GM19395 (cell line): ENCODE data around the gene RALGPS1.

Source experiments
- ATAC-seq: cut with Tn5 transposase; IDR thresholded peaks from one replicate; pipeline ENCODE4 v1.9.1; 2021; ENCODE audit warnings: mild to moderate bottlenecking, moderate library complexity; ENCODE audit not compliant: unreplicated experiment

RALGPS1 gene

GRCh38 chr9:127020036-127020801 lies 105.6 kb downstream of the RALGPS1 start:
- no peak for ATAC-seq

- ATAC-seq: no peak
These were observed 106.2 kb downstream of the RALGPS1 start for GRCh38 chr9:127020802-127021078.

- no peak for ATAC-seq
These were observed 107.2 kb downstream of the RALGPS1 start for GRCh38 chr9:127021664-127022363.

- no peak for ATAC-seq
These were observed 108.5 kb downstream of the RALGPS1 start for GRCh38 chr9:127022913-127023660.

GRCh38 chr9:127025042-127025441 lies 110.5 kb downstream of the RALGPS1 start:
- ATAC-seq: no peak

- ATAC-seq: no peak
These were observed 113.1 kb downstream of the RALGPS1 start for GRCh38 chr9:127027694-127028093.

GRCh38 chr9:127029548-127029947 lies 115.0 kb downstream of the RALGPS1 start:
- no peak for ATAC-seq

- ATAC-seq: no peak
These were observed 116.5 kb downstream of the RALGPS1 start for GRCh38 chr9:127030814-127031740.

- ATAC-seq: no peak
These were observed 117.7 kb downstream of the RALGPS1 start for GRCh38 chr9:127032256-127032655.

GRCh38 chr9:127033061-127033460 lies 118.5 kb downstream of the RALGPS1 start:
- no peak for ATAC-seq

- ATAC-seq: no peak
These were observed 119.2 kb downstream of the RALGPS1 start for GRCh38 chr9:127033789-127034188.

- no peak for ATAC-seq
These were observed 120.1 kb downstream of the RALGPS1 start for GRCh38 chr9:127034691-127035090.

GRCh38 chr9:127035423-127035822 lies 120.8 kb downstream of the RALGPS1 start:
- no peak for ATAC-seq

- ATAC-seq: no peak
These were observed 121.4 kb downstream of the RALGPS1 start for GRCh38 chr9:127035948-127036347.

GRCh38 chr9:127036437-127036836 lies 121.9 kb downstream of the RALGPS1 start:
- no peak for ATAC-seq

- ATAC-seq: no peak
These were observed 123.9 kb downstream of the RALGPS1 start for GRCh38 chr9:127038531-127038930.

- no peak for ATAC-seq
These were observed 124.9 kb downstream of the RALGPS1 start for GRCh38 chr9:127039492-127039891.

GRCh38 chr9:127045148-127045547 lies 130.6 kb downstream of the RALGPS1 start:
- ATAC-seq: no peak

GRCh38 chr9:127047971-127048370 lies 133.4 kb downstream of the RALGPS1 start:
- no peak for ATAC-seq

GRCh38 chr9:127049044-127049443 lies 134.5 kb downstream of the RALGPS1 start:
- ATAC-seq: peak; percentile 65

GRCh38 chr9:127049581-127049980 lies 135.0 kb downstream of the RALGPS1 start:
- ATAC-seq: no peak
